ENCODE data around the gene FBXW9.
A peak's percentile ranks its signal among the peaks of the same experiment; 100 is the strongest.
"Not testable (repeated sequence)": the region's sequence is repeated elsewhere in the genome, so short reads cannot be mapped to it uniquely, and the experiment has no call there.

The FBXW9 gene

GRCh38 chr19:12715102-12715501 is 18.7 kb upstream of the FBXW9 start:
- DNase-seq = no peak

DNA sequence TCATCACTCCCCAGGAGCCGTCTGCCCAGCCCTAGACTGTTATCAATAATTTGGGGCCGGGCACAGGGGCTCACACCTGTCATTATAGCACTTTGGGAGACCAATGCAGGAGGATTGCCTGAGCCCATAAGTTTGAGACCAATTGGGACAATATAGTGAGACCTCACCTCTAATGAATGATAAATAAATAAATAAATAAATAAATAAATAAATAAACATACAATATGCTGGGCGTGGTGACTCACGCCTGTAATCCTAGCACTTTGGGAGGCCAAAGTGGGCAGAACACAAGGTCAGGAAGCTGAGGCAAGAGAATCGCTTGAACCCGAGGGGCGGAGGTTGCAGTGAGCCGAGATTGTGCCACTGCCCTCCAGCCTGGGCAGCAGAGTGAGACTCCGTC is 16.9 kb upstream of the FBXW9 start:
- DNase-seq = not testable (repeated sequence)

DNA sequence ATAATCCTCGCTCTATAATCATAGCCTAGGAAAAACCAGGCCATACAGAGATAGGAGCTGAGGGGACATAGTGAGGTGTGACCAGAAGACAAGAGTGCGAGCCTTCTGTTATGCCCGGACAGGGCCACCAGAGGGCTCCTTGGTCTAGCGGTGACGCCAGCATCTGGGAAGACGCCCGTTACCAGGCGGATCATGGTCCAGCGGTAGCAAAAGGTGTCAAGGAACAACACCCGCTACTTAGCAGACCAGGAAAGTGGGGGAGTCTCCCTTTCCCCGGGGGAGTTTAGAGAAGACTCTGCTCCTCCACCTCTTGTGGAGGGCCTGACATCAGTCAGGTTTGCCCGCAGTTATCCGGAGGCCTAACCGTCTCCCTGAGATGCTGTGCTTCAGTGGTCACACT is 15.6 kb upstream of the FBXW9 start:
- not testable (repeated sequence) for DNase-seq

DNA sequence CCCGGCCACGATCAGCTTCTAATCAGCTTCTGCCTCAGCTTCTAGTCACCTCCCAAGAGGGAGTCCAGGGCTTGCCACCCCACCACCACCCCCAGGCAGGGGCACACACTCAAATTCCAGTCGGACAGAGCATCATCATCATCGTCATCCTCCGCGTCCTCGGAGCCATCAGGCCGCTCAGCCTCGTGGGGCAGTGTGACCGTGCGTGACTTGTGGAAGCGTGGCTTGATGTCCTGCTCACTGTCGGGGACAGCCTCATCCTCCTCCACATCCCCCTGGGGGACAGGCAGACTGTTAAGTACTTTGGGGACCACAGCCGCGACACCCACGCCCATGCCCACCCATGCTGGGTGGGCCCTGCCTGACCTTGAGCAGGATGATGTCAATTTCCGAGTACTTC is 14.8 kb upstream of the FBXW9 start:
- no peak for DNase-seq

- no peak for DNase-seq
Measured at GRCh38 chr19:12708641-12709040, 12.2 kb upstream of the FBXW9 start.

GRCh38 chr19:12706332-12706718 is 9.9 kb upstream of the FBXW9 start:
- no peak for DNase-seq

- no peak for DNase-seq
Measured at GRCh38 chr19:12705654-12706331, 9.4 kb upstream of the FBXW9 start.

- no peak for DNase-seq
Measured at GRCh38 chr19:12705169-12705568, 8.7 kb upstream of the FBXW9 start.

DNA sequence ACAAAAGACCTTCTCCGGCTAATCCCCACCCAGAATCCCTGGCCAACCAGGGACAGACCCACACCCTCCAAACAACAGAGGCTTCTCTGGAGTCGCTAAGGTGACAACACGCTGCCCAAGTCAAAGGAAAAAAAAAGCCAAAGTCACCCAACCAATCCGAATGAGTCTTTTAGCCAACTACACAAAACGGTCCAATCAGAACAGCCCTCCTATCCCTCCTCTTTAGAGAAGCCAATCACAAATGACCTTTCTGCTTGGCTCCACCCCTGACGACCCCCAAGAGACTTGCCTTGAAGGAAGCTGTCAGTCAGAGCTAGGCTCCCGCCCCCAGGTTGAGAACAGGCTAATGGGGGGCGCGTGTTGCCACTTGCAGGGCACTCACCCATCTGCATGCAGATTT is 6.6 kb upstream of the FBXW9 start:
- no peak for DNase-seq

GRCh38 chr19:12701596-12702282 is 5.3 kb upstream of the FBXW9 start:
- no peak for DNase-seq

DNA sequence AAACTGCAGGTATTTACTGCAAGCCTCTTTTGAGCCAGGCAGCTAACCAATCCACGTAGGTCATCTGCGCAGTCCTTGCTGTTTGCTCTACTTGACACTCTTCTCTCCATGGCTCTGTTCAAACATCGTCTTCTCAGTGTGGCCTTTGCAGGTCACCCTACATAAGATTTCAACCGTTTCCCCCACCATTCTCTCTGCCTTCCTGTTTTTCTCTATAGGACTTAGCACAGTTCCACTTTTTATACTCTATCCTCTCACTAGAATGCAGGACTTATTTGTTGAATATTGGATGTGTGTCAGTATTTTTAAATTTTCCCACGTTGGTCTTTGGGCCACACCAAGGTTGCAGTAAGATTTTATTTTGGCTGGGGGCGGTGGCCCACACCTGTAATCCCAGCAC is 1.7 kb upstream of the FBXW9 start:
- DNase-seq = no peak

DNA sequence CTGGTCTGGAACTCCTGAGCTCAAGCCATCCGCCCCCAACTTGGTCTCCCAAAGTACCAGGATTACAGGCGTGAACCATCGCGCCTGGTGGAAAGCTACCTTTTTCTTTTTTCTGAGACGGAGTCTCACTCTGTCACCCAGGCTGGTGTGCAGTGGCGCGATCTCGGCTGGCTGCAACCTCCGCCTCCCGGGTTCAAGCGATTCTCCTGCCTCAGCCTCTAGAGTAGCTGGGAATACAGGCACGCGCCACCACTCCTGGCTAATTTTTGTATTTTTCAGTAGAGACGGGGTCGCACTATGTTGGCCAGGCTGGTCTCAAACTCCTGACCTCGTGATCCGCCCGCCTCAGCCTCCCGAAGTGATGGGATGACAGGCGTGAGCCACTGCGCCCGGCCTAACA is 994 bp upstream of the FBXW9 start:
- DNase-seq = not testable (repeated sequence)

DNA sequence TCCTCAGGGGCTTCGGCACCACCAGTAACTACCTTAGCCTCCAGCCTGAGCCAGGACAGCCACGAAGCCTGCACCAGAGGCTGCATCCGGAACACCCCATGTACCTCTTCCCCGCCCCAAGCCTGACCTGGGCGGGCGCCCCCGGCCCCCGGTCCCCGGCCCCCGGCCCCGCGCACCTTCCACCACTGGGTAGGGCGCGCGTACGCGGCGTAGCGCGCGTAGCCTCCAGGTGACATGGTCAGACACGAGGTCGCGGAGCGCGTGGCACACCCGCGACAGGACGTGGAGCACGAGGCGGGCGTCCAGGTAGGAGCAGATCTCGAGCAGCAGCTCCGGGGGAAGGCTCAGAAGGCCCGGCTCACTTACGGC is 450 bp downstream of the FBXW9 start:
- DNase-seq = no peak

DNA sequence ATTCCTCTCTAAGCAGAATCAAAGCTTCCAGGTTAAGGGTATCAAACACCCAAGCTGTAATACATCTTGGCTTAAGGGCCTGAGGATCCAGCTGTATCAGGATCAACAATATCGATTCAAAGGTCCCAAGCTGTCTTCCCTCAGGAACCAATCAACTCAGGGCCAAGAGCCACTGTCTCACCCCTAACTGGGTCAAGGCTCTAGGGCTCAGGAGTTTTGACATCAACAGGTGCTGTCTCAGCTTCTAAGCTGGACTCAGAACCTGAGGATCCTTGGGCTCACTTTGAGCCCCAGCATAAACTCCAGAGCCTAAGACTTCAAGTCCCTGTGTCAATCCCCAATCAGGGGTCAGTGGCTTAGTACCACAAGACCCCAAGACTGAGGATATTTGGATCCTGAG is 917 bp downstream of the FBXW9 start:
- no peak for DNase-seq

DNA sequence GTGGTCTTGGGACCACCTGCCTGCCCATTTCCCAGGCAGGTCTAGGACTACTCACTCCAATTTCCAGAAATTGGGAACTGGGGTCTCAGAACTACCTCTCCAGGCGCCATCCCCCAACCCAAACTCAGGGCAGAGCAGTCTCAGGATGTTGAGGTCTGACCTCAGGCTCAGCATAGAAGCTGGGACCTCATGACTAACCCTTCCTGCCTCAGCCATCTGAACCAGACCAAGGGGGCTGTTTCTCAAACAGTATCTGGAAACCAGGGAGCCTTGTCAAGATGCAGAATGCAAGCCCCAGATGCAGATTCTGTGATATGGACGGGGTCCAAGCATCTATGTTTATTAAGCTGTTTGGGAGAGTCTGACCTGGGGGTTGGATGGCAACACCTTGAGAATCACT is 1.3 kb downstream of the FBXW9 start:
- no peak for DNase-seq

GRCh38 chr19:12694641-12695040 is 1.8 kb downstream of the FBXW9 start:
- DNase-seq = no peak

- DNase-seq = no peak
Measured at GRCh38 chr19:12692960-12693359, 3.5 kb downstream of the FBXW9 start.

GRCh38 chr19:12689581-12690216 is 6.7 kb downstream of the FBXW9 start:
- DNase-seq = no peak

- no peak for DNase-seq
Measured at GRCh38 chr19:12689012-12689411, 7.4 kb downstream of the FBXW9 start.

DNA sequence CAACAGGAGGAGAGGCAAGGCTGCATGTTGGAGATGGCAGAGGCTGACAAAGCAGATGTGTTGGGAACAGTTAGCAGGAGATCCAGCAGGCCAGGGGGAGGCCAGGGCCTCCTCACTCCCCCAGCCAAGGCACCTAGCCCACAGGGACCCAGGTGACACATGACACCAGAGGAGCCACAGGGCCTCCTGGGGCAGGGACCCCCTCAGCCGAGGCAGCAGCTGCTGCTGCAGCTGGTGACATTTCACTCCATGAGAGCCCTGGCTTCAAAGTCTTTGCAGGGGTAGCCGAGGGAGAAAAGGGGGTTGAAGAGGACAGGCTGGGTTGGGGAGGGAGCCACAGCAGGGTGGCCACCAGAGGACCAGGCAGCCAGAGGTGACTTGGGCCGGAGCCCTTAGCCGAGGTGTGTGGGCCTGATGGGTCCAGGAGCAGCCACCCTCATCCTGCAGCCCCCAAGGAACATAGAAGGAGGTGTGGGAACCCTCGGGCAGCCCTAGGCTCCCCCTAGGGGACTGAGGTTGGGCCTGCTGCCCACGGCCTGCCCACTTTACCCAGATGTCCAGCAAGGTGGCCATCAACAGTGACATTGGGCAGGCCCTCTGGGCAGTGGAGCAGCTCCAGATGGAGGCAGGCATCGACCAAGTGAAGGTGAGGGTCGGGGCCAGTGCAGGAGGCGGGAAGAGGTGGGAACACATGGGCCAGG is 8.8 kb downstream of the FBXW9 start, which contains the start of gene GNG14:
Gene GNG14, plus strand, starts transcription at position 503 of the 701 bp plus-strand sequence. Its CDS starts 51 bp downstream, at position 554.
- DNase-seq = no peak

- DNase-seq = no peak
Measured at GRCh38 chr19:12685831-12686230, 10.6 kb downstream of the FBXW9 start.

- DNase-seq = peak; percentile 80 to 98 (median 89)
Measured at GRCh38 chr19:12681074-12681987, 15.1 kb downstream of the FBXW9 start, which contains the start of gene DHPS. Gene DHPS, minus strand, starts transcription at chr19:12681880. Its CDS starts 114 bp downstream, at chr19:12681766.
